Activated naive CD4-positive, alpha-beta T cell treated with Interleukin-2 at 50 U/mL for 16 hours (primary cell): ENCODE results near the gene OR13D1.
"Not testable (repeated sequence)": the region's sequence is repeated elsewhere in the genome, so short reads cannot be mapped to it uniquely, and the experiment has no call there.

Source experiments
- DNase-seq: peaks from one replicate; pipeline ENCODE4 v3.0.0-alpha.2; 2020

Gene OR13D1

GRCh38 chr9:104694218-104694617, at the start of gene OR13D1:
Gene OR13D1 (plus strand): TSS chr9:104694518. CDS start chr9:104694518, 0 bp downstream.
- no peak for DNase-seq

- DNase-seq, result no peak
Measured at GRCh38 chr9:104658496-104659195, 35.7 kb upstream of the OR13D1 start.

- no peak for DNase-seq
Measured at GRCh38 chr9:104675611-104676010, 18.7 kb upstream of the OR13D1 start.

- no peak for DNase-seq
Measured at GRCh38 chr9:104682642-104683041, 11.7 kb upstream of the OR13D1 start.

- no peak for DNase-seq
Measured at GRCh38 chr9:104686081-104686480, 8.2 kb upstream of the OR13D1 start.

GRCh38 chr9:104700306-104700705, 6.0 kb downstream of the OR13D1 start:
- no peak for DNase-seq

GRCh38 chr9:104708737-104709136, 14.4 kb downstream of the OR13D1 start:
- DNase-seq, result not testable (repeated sequence)

- DNase-seq, result no peak
Measured at GRCh38 chr9:104711604-104712003, 17.3 kb downstream of the OR13D1 start.

GRCh38 chr9:104725014-104725413, 30.7 kb downstream of the OR13D1 start:
- no peak for DNase-seq

GRCh38 chr9:104738452-104738851, 44.1 kb downstream of the OR13D1 start:
- DNase-seq, result no peak

GRCh38 chr9:104740621-104741020, 46.3 kb downstream of the OR13D1 start:
- DNase-seq, result no peak

- peak; percentile 6 for DNase-seq
Measured at GRCh38 chr9:104743376-104743985, 49.2 kb downstream of the OR13D1 start.
